Caco-2 (cell line): ENCODE measurements around the gene CDC42BPG. TPM values are rescaled to one million over a fixed set of nuclear protein-coding genes. Genes with fewer than 3 reads are reported as not detected.
A peak's percentile ranks its signal among the peaks of the same experiment; 100 is the strongest.

Experiments
- BruUV-seq: library from RNA; stranded (reverse); fragments of 400-500 nt; replicated peaks from 2 replicates; lab custom pipeline; 2021; lab: Mats Ljungman, UMichigan
- CTCF ChIA-PET: fragments of 300-600 bp; sonication (Branson Sonifier 250); formaldehyde crosslinking; loops from one replicate; lab custom pipeline; 2022; ENCODE audit warnings: antibody characterized with exemption; lab: Charles Lee
- POLR2A ChIA-PET: fragments of 300-600 bp; sonication (Branson Sonifier 250); formaldehyde crosslinking; loops from one replicate; lab custom pipeline; 2022; ENCODE audit warnings: antibody characterized with exemption; lab: Charles Lee
- DNase-seq, 2 experiments: peaks; one replicate each; pipeline versions ENCODE4 v3.0.0 to v3.0.0-alpha.2; 2020 to 2022
- H3K27me3 ChIP-seq: replicated peaks from 2 replicates; pipeline ENCODE4 v1.6.0; 2011; ENCODE audit warnings: low read length; ENCODE audit not compliant: control insufficient read depth, insufficient read depth
- H3K36me3 ChIP-seq: 2 replicates; pipeline ENCODE4 v1.5.1; 2011; ENCODE audit warnings: low read length; ENCODE audit not compliant: control insufficient read depth, insufficient read depth
- H3K4me1 ChIP-seq: fragments of 250-450 bp; sonication (Bioruptor Pico); 2 replicates; pipeline ENCODE4 v1.5.1; 2020; ENCODE audit warnings: mild to moderate bottlenecking
- H3K4me3 ChIP-seq: 2 replicates; pipeline ENCODE4 v1.5.1; 2011; ENCODE audit warnings: low read depth, mild to moderate bottlenecking, control low read depth, low read length
- H3K9me3 ChIP-seq: fragments of 250-450 bp; sonication (Bioruptor Pico); 2 replicates; pipeline ENCODE4 v1.5.1; 2020; ENCODE audit warnings: mild to moderate bottlenecking, moderate library complexity
- H3K27ac Mint-ChIP-seq: one replicate; pipeline ENCODE4 v1.8.0; 2022; ENCODE audit warnings: mixed read lengths; ENCODE audit not compliant: unreplicated experiment
- H3K27me3 Mint-ChIP-seq: one replicate; pipeline ENCODE4 v1.8.0; 2022; ENCODE audit warnings: mixed read lengths; ENCODE audit not compliant: insufficient read depth, unreplicated experiment
- H3K36me3 Mint-ChIP-seq: one replicate; pipeline ENCODE4 v1.8.0; 2022; ENCODE audit warnings: mild to moderate bottlenecking, mixed read lengths; ENCODE audit not compliant: insufficient read depth, unreplicated experiment
- H3K4me1 Mint-ChIP-seq: one replicate; pipeline ENCODE4 v1.8.0; 2022; ENCODE audit warnings: low read depth, mixed read lengths; ENCODE audit not compliant: unreplicated experiment
- H3K4me3 Mint-ChIP-seq: one replicate; pipeline ENCODE4 v1.8.0; 2022; ENCODE audit warnings: mild to moderate bottlenecking, moderate library complexity, mixed read lengths; ENCODE audit not compliant: unreplicated experiment
- H3K9me3 Mint-ChIP-seq: one replicate; pipeline ENCODE4 v1.8.0; 2022; ENCODE audit warnings: mixed read lengths; ENCODE audit not compliant: unreplicated experiment
- CTCF ChIP-seq, 2 experiments: fragments of 200-600 bp in 1 of 2; IDR thresholded peaks; 1 replicate in 1 of 2; 2 replicates in 1 of 2; pipeline versions ENCODE4 v1.5.1 to v1.8.0; 2011 to 2022; ENCODE audit warnings: antibody characterized with exemption in 1 of 2, control low read depth in 1 of 2, inconsistent platforms in 1 of 2, low read depth in 1 of 2, low read length in 1 of 2, mild to moderate bottlenecking in 1 of 2, moderate library complexity in 1 of 2; ENCODE audit not compliant: insufficient read depth in 1 of 2, severe bottlenecking in 1 of 2, unreplicated experiment in 1 of 2
- intact Hi-C: fragments of 100-400 bp; cut with micrococcal nuclease; formaldehyde crosslinking; loops from one replicate; pipeline ENCODE4 v1.10.0; 2022; ENCODE audit not compliant: unreplicated experiment
- total RNA-seq: library from RNA; stranded (reverse); gene quantifications from 2 replicates; pipeline ENCODE4 v1.2.3, GENCODE V29; 2022

CDC42BPG gene
- total RNA-seq, 1 experiment from 2014 or later: 29.1 TPM

- Mint-ChIP-seq H3K4me1 (peaks cover 28% of the 10 kb centered on the region), H3K4me3 (peak overlapping the region; percentile 80), H3K36me3 (peaks cover 66% of the 10 kb centered on the region), H3K9me3 (no peaks in the 10 kb centered on the region), H3K27me3 (no peaks in the 10 kb centered on the region), H3K27ac (peak overlapping the region; percentile 93)
- no peak for DNase-seq
- intact Hi-C loops: loop anchor here (5.0 kb wide), 1 partner anchor 91 kb away; the partner anchor contains the start of gene MAP4K2
- ChIA-PET CTCF (interaction anchor here (1.4 to 3.1 kb wide), 3 partner anchors 16 to 45 kb away, joined by 4 to 22 read pairs (median 5); no protein-coding TSS in a partner anchor), POLR2A (interaction anchor here (1.1 kb wide), 1 partner anchor 229 kb away, joined by 3 read pairs; the partner anchor contains the start of genes FAU and MRPL49)
- H3K4me1 ChIP-seq: peaks cover 59% of the 10 kb centered on the region
- H3K4me3 ChIP-seq: peak overlapping the region; percentile 78
- no peaks in the 10 kb centered on the region for H3K9me3 ChIP-seq
- TF ChIP-seq CTCF (IDR thresholded peaks at IDR 0.05; ENCODE audit: insufficient read depth in 1 of 2, low read depth in 1 of 2, low read length in 1 of 2, severe bottlenecking in 1 of 2, unreplicated experiment in 1 of 2): no peak
- H3K36me3 ChIP-seq: peaks cover 12% of the 10 kb centered on the region
- H3K27me3 ChIP-seq: no peaks in the 10 kb centered on the region
- BruUV-seq: TSS peak; percentile 43
These were observed 48.4 kb upstream of the CDC42BPG start for GRCh38 chr11:64892838-64893193.

- intact Hi-C loops: loop anchor here (5.0 kb wide), 1 partner anchor 90 kb away; the partner anchor contains the start of gene MAP4K2
- Mint-ChIP-seq H3K27ac (peak overlapping the region; percentile 93), H3K36me3 (peaks cover 63% of the 10 kb centered on the region), H3K27me3 (no peaks in the 10 kb centered on the region), H3K4me3 (peak overlapping the region; percentile 80), H3K9me3 (no peaks in the 10 kb centered on the region), H3K4me1 (peaks cover 32% of the 10 kb centered on the region)
- no peak for DNase-seq
- peaks cover 12% of the 10 kb centered on the region for H3K36me3 ChIP-seq
- no peak for TF ChIP-seq CTCF (IDR thresholded peaks at IDR 0.05; ENCODE audit: insufficient read depth in 1 of 2, low read depth in 1 of 2, low read length in 1 of 2, severe bottlenecking in 1 of 2, unreplicated experiment in 1 of 2)
- no peaks in the 10 kb centered on the region for H3K9me3 ChIP-seq
- BruUV-seq: no TSS peak
- H3K4me3 ChIP-seq: peak overlapping the region; percentile 78
- H3K4me1 ChIP-seq: peaks cover 63% of the 10 kb centered on the region
- no peaks in the 10 kb centered on the region for H3K27me3 ChIP-seq
- ChIA-PET POLR2A (interaction anchor here (0.5 to 1.1 kb wide), 2 partner anchors 32 to 230 kb away, joined by 3 read pairs; partner anchors contain the start of genes FAU and MRPL49), CTCF (interaction anchor here (1.4 to 3.1 kb wide), 3 partner anchors 16 to 44 kb away, joined by 4 to 22 read pairs (median 5); no protein-coding TSS in a partner anchor)
These were observed 48.0 kb upstream of the CDC42BPG start for GRCh38 chr11:64892411-64892831.

- peaks cover 58% of the 10 kb centered on the region for H3K36me3 Mint-ChIP-seq
- DNase-seq: no peak
- H3K27me3 Mint-ChIP-seq: no peaks in the 10 kb centered on the region
- no peaks in the 10 kb centered on the region for H3K9me3 Mint-ChIP-seq
- Histone ChIP-seq H3K4me1 (peaks cover 67% of the 10 kb centered on the region), H3K9me3 (no peaks in the 10 kb centered on the region), H3K4me3 (peak overlapping the region; percentile 78), H3K27me3 (no peaks in the 10 kb centered on the region), H3K36me3 (peaks cover 12% of the 10 kb centered on the region)
- BruUV-seq: no TSS peak
- peak overlapping the region; percentile 93 for H3K27ac Mint-ChIP-seq
- ChIA-PET POLR2A (interaction anchor here (0.5 to 1.1 kb wide), 2 partner anchors 31 to 230 kb away, joined by 3 read pairs; partner anchors contain the start of genes FAU and MRPL49), CTCF (interaction anchor here (1.4 to 5.0 kb wide), 3 partner anchors 15 to 44 kb away, joined by 4 to 51 read pairs (median 22); no protein-coding TSS in a partner anchor)
- TF ChIP-seq CTCF (IDR thresholded peaks at IDR 0.05; ENCODE audit: insufficient read depth in 1 of 2, low read depth in 1 of 2, low read length in 1 of 2, severe bottlenecking in 1 of 2, unreplicated experiment in 1 of 2): no peak
- intact Hi-C loops: loop anchor here (5.0 kb wide), 1 partner anchor 90 kb away; the partner anchor contains the start of gene MAP4K2
- H3K4me1 Mint-ChIP-seq: peaks cover 35% of the 10 kb centered on the region
- H3K4me3 Mint-ChIP-seq: peak overlapping the region; percentile 80
These were observed 47.4 kb upstream of the CDC42BPG start for GRCh38 chr11:64891880-64892279.
